Ramos (cell line): ENCODE results near the gene ITPKC.

Source experiments
- in situ Hi-C: fragments of 300-500 bp; cut with MboI; formaldehyde crosslinking; loops from one replicate; pipeline ENCODE4 v1.14.3; 2022; ENCODE audit warnings: low sequenced_read_pairs; ENCODE audit not compliant: unreplicated experiment

Gene ITPKC

DNA sequence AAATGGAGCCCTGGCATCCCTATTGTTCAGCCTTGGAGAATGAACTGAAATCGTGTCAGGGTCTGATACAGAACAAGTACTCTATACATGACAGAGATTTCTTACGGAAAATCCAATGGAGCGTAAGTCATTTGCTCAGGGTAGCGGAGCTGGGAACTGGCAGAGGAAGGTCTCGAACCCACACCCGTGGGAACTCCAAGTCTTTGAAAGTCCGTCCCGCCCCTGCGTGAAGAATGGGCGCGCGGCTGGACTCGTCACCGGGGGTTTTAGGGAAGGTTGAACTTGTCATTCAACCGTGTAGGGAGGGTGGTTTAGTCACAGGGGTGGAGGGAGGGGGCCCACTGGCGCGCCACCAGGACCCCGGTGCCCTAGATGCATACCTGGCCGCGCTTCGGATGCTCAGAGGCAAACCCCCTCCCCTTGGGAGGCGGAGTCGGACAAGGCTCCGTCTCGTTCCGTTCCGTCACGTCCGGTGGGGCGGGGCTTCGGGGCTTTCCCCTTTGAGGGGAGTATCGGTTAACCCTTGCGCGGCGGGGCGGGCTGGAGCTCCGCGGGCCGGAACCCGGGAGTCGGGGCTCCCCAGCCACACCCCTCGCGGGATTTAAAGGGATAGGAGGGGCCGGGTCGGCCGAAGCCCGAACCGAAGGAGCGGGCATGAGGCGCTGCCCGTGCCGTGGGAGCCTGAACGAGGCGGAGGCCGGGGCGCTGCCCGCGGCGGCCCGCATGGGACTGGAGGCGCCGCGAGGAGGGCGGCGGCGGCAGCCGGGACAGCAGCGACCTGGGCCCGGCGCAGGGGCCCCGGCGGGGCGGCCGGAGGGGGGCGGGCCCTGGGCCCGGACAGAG is at the start of gene ITPKC, which contains the start of gene COQ8B:
ITPKC (plus strand) TSS at position 631 of the 843 bp plus-strand sequence; CDS start at position 655, 24 bp downstream.
COQ8B (minus strand) TSS at position 405 of the 843 bp plus-strand sequence. CDS start 2,254 bp downstream, outside the sequence.
- in situ Hi-C loops = no loop called here

DNA sequence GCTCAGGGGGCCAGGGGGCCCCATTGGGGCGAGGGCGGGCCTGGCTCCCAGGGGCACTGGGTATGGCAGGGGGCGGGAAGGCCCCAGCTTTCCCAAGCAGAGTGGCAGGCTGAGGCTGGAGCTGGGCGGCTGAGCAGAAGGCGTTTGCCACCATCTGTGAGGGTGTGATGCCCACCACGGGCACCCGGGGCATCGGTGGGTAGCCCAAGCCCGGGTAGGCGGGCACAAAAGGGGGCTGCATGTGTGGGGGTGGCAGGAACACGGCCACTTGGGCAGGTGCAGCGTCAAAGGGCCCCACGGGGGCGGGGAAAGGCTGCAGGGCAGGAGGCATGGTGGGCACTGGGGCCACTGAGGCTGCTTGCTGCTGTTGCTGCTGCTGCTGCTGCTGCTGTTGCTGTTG is 49.3 kb upstream of the ITPKC start:
- in situ Hi-C loops = no loop called here

DNA sequence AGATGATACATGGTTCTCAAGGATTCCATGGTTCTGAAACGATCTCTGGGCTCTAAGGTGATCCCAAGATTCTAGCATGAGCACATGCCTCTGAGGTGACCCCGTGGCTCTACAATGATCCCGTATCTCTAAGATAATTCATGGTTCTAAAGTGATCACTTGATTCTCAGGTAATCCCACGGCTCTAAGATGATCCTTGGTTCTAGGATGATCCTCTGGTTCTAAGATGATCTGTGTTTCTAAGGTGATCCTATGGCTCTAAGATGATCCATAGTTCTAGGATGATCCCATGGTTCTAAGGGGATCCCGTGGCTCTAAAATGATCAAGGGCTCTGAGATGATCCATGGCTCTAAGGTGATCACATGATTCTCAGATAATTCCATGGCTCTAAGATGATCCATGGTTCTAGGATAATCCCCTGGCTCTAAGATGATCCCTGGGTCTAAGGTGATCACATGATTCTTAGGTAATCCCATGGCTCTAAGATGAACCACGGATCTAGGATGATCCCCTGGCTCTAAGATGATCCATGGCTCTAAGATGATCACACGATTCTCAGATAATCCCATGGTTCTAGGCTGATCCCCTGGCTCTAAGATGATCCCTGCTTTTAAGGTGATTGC is 47.8 kb upstream of the ITPKC start:
- in situ Hi-C loops = no loop called here

DNA sequence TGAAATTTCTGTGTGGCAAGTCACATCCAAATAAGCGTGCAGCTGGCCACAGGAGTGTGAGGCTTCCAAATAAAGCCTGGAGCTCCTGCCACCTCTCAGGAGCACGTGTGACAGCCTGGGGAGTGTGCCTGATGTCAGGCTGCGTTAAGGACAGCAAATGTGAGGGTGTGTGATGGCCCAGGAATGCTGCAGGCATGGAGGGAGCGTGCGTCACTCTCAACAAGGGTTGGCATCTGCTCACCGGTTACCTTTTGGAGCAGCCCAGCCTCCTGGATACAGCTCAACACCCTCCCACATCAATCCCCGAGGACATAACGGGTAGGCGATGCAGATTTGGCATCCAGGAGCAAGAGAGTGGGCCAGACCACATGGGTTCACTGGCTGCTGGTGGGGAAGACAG is 45.5 kb upstream of the ITPKC start:
- in situ Hi-C loops = no loop called here

DNA sequence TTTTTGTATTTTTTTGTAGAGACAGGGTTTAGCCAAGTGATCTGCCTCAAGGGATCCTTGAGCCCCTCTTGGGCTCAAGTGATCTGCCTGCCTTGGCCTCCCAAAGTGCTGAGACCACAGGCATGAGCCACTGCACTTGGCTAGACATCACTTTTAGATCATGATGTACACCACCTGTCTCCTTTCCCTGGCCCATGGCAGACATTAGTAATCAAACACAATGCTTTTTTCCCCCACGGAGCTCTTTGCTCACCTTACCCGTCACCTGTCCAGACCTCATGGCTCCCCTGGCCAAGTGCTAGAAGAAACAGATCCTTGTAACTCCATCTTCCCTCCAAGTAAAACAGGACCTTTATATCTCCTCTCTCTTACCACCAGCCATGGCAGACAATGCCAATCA is 44.9 kb upstream of the ITPKC start:
- in situ Hi-C loops = no loop called here

DNA sequence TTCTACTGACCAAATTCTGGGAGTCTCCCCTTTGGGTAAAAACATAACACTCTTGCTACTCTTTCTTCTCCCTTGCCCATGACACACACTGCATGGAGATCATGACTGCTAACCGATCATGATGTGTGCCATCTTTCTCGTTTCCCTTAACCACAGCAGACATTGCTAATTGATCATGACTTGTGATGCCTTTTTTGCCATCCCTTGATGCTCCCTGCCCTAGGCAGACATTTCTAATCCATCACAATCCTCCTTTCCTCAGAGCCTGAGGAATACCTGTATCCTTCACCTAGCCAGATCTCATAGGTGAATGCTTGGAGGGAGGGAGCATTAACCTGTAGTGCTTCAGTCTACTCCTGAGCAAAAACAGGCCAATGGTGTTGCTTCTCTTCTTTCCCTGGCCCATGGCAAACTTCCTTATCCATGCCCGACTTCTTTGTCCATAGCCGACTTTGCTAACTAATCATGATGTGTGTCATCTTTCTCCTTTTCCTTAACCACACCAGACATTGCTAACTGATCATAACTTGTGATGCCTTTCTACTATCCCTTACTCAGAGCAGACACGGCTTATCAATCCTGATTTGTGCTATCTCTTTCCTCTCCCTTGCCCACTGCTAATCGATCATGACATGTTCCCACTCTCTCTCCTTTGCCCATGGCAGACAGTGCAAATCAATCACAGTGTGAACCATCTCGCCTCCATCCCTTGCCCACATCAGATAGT is 44.2 kb upstream of the ITPKC start:
- in situ Hi-C loops = no loop called here

DNA sequence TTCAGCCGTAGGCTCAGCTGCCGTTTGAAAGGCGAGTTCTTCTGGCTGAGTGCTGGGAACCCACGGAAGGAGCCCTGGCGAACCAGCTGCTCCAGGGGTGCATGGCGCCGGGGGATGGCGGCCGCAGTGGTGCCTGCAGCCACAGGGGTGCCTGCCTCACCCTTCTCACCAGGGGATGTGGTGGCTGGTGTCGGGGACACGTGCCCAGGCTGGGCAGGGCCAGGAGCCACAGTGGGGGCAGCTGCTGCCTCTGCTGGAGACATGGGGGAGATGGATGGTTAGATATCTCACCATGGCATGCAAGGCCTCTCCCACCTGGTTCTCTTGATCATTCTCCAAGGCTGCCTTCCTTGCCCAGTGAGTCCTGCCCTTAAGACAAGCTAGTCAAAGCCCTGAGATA is 43.5 kb upstream of the ITPKC start:
- in situ Hi-C loops = no loop called here

DNA sequence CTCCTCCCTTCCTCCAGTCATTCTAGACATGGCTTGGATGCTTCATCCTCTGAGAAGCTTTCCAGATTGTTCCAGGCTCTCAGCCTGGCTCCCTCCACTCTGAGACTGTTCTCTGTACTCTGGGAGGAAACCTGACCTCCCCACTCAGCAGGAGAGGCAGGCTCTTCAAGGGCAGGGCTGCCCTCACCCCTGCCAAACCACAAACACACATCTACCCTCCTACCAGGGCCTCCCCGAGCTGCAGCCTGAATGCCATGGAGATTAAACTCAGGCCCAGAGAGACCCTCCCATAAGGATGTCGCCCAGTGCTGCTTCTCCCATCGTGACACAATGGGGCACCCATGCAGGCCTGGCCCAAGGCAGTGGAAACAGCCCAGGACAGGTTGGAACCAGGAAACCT is 42.6 kb upstream of the ITPKC start:
- in situ Hi-C loops = no loop called here

DNA sequence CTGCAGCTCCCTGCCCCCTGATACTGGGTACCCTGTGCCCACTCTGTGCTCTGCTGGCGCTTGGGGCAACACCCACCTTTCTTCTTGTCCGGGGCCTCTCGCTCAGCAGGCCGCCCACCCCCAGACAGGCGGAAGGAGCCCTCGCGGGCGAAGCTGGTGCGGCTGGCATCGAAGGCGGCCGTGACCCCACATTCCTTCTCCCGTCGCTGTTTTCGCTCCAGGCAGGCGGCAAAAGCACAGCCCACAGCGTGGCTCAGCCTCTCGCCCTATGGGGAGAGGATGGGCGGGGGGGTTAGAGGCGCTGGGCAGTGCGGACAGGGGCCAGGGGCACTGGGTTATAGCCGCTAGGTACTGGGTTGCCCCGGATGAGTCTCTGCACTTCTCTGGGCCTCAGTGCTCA is 39.8 kb upstream of the ITPKC start:
- in situ Hi-C loops = no loop called here

DNA sequence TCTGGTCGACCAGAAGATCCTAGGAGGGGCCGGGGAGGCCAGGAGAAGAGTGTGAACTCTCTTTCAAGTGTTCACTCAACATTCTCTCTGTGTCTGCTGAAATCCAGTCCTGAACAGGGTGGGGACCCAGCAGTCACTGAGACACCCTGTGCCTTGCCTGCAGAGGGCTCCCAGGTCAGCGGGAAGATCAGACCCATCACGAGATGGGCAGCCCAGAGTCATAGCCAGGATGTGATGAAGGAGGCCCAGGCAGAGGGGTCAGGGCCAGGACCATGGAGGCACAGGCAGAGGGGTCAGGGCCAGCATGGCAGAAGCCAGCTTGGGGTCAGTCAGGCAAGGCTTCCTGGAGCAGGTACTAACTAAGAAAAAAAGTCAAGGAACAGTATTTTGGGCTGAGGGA is 35.9 kb upstream of the ITPKC start:
- in situ Hi-C loops = no loop called here

DNA sequence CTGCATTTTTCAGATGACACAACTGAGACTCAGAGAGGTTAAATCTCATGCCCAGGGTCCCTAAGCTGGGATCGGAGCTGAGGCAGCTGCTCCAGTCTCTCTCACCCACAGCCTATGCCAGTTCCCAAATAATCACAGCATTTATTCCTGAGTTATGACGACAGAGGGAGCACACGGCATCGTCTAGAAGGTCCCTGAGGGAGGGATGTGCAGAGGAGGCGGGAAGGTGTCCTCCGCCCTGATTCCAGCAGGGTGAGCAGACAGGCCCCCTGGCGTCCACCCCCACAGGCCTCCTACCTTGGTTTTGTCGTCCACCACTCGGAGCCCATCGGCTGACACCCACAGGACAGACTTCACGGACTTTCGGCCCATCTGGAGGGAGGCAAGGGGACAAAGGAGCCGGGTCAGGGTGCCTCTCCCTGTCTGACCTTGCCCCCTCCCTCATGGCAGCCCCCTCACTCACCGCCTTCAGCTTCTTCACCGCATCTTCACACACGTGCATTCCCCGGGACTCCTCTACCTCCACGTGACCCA is 34.4 kb upstream of the ITPKC start:
- in situ Hi-C loops = no loop called here

DNA sequence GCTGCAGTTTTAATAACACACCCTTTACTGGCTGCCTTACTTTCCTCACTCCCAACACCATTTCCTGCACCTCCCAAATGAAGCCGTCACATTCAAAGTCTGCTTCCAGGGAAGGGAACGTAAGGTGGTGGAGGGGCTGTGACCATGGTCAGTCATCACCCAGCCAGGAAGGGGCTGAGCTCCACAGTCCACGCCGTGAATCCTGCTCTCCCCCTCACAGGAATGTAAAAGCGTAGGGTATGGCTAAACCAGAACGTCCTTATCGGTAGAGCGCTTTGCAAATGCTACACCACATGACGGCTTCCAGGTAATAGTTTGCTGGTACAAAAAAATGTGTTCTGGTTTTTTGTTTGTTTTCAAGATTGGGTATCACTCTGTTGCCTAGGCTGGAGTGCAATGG is 33.5 kb upstream of the ITPKC start:
- in situ Hi-C loops = no loop called here

DNA sequence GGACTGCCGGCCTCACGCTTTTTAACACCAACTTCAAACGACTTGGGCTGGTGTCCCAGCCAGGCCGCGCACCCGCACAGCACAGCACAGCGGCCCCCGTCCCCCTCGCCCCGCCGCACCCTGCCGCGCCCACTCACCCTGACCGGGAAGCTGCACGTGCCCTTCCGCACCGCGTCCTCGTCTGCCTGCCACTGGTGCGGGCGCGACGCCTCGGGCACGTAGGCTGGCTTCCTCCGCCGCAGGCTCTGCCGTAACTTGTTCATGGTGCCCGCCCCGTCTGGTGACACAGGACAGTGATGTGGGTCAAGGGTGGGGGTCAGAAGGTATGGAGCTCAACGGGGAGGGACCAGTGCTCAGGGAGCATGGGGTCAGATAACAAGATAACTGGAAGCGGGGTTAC is 32.6 kb upstream of the ITPKC start:
- in situ Hi-C loops = no loop called here

DNA sequence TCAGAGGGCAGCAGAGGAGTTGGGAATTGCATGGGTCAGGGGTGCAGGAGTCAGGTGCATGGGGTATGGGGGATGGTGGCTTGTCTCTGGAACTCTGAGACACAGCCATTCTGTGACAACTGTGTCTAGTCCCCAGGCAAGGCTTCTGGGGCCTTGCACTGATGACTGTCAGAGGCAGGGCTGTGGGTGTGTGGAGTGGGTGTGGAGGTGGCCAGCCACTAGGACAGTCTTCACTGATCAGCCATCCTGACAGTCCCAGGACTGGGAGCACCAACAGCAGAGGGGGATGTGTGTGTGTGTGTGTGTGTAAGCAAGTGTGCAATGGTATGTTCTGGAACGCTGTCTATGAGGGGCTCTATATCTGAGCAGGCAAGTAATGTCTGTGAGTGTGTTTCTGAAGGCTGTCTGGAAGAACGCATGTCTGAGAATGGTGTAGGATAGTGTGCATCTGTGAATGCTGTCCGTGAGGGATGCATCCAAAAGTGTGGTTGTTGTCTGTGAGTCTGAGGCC is 31.8 kb upstream of the ITPKC start:
- in situ Hi-C loops = no loop called here

DNA sequence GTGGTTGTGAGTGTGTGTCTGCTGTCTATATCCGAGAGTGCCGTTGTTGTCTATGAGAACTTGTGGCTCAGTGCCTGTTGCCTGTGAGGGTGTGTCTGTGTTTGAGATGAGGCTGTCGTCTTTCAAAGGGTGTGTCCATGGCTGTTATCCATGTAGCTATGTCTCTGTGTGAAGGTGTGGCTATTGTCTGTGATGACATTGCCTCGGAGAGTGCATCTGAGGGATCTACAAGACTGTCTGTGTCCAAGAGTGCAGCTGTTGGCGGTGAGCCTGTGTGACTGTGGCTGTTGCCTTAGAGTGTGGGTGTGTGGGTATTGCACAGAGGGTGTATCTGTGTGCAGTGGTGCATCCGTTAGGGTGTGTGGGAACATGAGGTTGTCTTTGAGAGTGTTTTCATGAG is 31.3 kb upstream of the ITPKC start:
- in situ Hi-C loops = no loop called here

DNA sequence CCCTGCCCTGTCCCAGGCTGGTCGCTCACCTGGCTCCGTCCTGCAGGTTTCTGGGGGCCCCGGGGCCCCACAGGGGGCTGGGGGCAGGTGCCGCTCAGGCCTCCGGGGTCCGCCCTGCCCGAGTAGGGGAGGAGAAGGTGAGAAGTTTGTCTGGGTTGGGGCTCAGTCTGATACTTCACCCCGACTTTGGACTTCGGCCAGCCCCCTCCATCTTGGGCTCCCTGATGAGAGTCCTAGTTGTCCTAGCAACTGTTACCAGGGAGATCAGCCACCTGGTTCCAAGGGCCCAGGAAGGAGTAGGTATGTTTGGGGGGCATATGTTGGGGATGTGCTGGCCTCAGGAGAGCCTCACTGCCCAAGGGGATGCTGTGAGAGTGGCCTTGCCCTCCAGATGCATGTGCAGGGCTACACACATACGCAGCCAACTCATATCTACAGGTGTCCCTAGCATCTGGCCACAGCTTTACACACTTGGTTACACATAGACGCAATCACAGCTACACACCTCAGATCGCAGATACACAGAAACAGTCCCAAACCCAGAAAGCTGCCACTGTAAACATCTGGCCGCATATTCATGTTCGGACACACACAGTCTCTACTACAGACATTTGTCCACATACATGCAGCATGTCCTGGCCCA is 29.9 kb upstream of the ITPKC start:
- in situ Hi-C loops = no loop called here

DNA sequence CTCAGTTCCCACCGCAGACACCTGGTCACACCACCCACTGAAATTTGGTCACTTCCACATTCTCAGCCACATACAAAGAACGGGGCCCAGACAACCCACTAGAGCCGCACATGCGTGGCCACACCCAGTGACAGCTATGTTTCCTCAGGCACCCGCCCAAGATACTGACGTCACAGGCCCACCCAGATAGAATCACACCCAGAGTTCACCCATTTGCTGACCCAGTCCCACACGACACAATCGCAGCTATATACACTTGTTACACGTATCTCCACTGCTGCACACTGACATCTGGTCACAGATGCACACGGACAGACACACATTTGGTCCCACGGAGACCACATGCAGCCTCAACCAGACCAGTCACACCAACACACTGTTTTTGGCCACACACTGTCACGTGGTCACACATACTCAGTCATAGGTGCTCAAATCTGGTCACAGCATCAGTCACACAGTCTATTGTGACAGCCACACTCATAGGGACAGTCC is 29.3 kb upstream of the ITPKC start:
- in situ Hi-C loops = no loop called here

DNA sequence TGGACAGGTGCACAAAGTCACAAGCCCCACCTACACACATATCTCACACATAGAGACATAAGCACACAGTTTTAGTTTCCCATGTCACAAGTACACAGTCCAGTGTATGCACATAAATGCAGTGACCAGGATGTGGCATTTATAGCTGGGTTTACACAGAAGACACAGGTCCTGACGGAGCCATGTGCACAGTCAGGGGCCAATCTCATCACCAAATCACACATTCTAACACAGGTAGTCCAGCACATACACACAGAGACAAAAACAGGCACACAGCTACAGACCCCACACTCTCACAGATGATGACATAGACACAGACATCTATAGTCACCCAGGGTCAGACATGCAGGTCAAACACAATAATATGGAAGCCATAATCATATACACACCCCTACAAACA is 28.6 kb upstream of the ITPKC start:
- in situ Hi-C loops = no loop called here

DNA sequence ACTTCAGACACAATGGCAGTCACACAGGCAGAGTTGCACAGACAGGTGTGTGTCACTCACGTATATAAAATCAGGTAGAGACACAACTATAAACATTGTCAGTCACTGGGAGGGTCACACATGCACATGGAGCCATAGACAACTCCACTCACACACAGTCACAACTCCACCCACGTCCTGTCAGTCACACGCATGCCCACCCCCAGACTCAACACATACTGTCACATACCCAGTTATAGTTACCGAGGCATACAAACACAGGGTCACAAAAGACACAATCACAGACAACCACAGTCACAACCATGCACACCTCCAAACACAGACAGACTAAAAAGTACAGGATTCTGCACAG is 27.9 kb upstream of the ITPKC start:
- in situ Hi-C loops = no loop called here
